ENCODE results near the gene TBC1D22B.
"Not testable (repeated sequence)": the region's sequence is repeated elsewhere in the genome, so short reads cannot be mapped to it uniquely, and the experiment has no call there.

Gene TBC1D22B

DNA sequence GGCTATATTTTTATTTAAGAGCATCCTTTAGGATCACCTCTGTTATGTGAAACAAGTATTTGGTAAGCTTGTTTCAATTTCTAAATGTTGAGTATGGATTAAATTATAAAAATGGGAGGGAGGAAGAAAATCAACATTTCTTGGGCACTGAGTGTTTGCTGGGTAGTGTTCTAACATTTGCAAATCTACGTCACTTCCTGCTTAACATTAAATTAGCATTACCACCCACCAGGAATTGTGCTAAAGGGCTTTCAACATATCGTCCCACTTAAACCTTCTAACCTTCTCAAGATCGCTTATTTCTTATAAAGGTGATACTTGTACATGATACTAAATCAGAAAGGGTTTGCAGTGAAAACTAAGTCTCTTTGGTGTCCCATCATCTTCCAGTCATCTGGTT lies 8.3 kb downstream of the TBC1D22B start:
- no peak overlapping the region for H3K4me3 ChIP-seq (ENCODE audit: low read depth, low read length)

DNA sequence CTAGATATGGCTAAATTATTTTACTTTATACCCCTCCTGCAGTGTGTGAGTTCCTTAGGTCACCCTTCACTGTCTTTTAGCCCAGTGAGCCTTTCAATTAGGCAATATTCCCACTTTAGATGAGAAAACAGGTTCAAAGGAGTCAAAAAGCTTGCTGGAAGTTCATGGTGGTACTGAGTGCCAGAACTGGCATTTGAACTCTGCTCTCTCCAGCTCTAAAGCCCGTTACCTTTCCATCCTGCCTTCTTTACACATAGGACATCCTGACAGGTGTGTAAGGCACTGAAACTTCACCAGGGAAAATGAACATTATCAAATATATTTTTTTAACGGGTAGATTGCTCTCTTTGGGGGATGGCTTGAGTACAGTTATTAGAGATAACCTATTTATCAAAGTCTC lies 11.5 kb downstream of the TBC1D22B start:
- H3K4me3 ChIP-seq (ENCODE audit: low read depth, low read length), result no peak overlapping the region

DNA sequence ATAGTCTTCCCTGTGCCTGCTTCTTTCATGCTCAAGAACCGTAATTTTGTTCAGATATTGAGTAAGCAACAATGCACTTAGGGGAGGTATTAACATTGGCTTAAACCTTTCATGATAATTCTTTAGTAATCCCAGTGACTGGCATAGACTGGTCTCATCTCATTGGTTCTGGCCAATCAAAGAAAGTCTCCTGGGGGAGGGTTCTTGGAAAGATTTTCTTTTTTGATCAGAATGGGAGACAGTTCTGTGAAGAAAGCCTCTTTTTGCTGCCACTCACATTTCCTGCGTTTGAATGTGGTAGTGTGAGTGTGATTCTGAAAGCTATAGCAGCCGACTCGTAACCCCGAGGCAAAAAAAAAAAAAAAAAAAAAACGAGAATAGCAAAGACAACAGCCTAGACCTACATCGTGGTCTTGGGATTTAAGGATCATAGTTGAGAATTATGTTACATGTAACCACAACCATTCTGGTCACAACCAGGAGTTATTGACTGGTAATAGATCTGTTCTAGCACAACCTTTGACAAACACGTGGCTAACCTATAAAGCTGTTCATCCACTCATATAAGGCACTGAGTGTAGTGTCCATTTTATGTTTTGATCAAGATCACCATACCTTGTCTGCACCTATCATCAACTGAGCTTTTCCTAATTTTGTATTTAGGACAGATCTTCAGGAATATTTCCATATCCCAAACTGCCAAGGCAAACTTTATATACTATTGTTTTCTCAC lies 15.4 kb downstream of the TBC1D22B start:
- no peak overlapping the region for H3K4me3 ChIP-seq (ENCODE audit: low read depth, low read length)

DNA sequence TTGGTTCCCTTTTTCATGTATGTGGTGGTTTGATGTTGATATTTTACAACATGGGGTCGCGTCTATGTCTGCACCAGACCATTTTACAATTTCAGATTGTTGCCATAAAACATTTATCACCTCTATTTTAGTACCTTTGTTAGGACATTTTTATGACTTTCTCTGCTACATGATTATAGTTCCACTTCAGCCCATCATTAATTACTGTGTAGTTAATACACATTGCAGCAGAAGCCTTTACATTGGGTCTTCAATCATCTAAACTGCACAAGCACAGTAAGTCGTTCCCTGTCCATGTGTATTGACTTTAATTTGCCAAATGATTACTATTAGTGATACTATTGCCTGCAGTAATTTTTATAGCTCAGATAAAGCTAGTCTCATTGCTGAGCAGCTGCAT lies 16.1 kb downstream of the TBC1D22B start:
- H3K4me3 ChIP-seq (ENCODE audit: low read depth, low read length), result no peak overlapping the region

DNA sequence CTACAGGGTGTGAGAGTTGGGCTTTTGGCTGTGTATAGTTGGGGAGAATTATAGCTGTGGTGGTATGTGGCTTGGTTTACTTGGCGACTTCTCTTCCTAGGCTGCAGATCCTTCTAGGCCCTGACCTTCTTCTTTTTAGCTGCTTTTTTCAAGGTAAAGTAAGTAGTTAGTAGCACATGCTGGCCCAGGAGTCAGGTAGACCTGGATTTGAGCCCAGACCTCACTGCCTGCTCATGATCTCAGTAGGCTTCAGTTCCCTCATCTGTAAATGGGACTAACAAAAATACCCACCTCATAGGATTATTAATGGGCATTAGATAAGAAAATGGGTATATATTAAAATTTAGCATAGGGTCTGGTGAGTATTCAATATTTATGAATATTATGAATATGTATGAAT lies 17.8 kb downstream of the TBC1D22B start:
- no peak overlapping the region for H3K4me3 ChIP-seq (ENCODE audit: low read depth, low read length)

DNA sequence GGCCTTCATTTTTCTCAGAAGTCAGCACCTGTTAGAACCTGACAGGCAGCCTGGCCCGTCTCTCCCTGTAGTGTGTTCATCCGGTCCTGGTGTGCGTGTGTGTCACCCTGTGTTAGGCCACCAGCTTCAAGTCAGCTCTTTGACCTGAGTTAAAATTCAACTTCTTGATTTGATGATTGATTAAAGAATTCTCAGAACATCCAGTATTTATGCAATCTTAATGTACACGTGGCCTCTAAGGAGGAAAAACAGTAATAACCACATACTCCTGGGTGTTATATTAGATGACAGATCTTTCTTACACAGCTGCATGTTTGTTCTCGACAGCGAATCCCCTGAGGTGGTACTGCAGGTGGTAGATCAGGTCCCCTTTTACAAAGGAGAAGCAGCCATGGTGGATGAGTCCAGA lies 19.4 kb downstream of the TBC1D22B start:
- H3K4me3 ChIP-seq (ENCODE audit: low read depth, low read length), result no peak overlapping the region

DNA sequence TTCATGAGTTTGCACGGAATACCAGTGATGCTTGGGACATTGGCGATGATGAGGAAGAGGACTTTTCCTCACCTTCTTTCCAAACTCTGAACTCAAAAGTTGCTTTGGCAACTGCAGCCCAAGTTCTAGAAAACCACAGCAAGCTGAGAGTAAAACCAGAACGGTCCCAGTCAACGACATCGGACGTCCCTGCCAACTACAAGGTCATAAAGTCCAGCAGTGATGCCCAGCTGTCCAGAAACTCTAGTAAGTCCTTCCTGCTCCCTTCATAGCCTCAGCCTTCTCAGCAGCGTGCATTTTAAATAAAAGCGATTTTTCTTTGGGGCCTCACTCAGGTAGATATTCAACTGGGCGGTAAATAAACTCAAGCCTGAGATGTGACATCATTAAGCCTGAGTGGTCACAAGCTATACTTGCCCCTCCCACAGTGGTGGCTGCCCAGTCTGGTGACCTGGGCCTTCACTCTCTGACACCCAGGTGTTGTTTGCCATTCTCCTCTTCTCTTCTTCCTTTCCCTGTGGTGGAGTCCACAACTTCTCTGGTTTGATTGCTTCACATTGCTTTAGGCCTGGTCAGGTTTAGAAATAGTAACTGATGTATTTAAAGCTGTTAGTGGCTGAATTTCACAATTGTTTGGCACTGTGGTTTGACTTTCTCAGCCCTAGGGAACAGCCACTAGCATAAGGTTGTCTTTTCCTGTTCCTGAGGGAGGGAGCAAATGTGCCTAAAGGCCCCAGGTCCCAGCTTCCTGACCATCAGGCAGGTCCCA lies 22.0 kb downstream of the TBC1D22B start:
- H3K4me3 ChIP-seq (ENCODE audit: low read depth, low read length), result no peak overlapping the region

DNA sequence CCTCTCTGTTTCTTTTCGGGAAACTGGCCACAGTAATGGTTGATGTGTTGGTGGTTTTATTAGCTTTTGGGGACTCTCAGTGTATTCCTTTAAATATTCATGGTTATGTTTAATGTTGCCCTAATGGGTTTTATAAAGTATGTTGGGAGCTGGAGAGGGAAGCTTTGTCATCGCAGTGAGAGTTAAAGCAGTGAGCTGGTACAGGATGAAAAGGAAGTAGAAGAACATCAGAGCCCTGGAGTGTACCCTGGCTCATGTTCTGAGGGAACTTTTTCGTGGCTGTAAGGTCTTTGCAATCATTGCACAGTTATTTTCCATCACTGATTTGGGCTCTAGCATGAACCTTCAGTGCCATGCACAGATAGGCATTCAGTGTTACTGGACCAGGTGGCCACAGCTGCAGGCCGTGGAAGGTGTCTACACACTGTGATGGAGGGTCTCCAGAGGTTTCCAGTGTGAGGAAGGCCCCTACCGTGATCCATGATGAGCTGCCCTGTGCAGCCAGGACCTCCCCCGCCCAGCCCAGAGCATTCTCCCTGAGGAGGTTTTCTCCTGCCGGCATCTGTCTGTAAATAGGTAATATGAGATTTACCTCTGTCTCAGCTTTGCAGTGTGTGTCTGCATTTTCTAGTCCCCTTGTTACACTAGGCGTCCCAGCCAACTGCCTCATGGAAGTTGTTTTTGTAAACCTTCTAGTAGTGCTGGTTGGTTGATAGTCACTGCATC lies 22.8 kb downstream of the TBC1D22B start:
- no peak overlapping the region for H3K4me3 ChIP-seq (ENCODE audit: low read depth, low read length)

DNA sequence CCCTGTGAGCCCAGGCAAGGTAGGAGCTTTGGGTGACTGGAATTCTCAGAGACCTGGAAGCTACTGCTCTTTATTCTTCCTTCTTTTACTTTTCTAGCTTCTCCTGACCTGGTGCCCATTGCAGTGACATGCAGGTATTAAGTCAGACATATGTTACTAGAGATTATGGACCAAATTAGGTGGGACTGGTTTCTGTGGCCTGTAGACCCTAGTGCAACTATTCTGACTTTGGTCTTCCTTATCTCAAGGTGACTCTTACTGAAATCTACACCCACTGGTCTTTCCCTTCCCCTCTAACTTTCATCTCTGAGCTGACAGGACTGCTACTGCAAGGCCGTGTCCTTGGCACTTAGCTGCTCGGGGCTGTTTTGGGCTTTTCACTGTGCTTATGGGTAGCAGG lies 24.8 kb downstream of the TBC1D22B start:
- no peak overlapping the region for H3K4me3 ChIP-seq (ENCODE audit: low read depth, low read length)

DNA sequence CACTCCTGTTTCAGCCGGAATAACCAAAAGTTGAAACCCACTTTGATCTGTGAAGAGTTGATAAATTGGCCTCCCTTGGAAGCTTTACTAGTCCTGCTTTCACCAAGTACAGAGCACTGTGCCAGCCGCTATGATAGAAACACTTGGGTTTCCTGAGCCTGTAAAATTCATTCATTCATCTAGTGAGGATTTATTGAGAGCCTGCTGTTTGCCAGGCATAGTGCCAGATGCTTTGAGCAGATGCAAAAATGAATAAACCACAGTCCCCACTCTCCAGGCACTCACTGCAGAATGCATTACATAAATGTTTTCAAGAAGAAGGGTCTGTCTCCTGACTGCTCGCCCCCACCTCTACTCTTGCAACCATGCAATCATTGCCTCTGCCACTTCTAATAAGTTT lies 25.7 kb downstream of the TBC1D22B start:
- H3K4me3 ChIP-seq (ENCODE audit: low read depth, low read length), result no peak overlapping the region

DNA sequence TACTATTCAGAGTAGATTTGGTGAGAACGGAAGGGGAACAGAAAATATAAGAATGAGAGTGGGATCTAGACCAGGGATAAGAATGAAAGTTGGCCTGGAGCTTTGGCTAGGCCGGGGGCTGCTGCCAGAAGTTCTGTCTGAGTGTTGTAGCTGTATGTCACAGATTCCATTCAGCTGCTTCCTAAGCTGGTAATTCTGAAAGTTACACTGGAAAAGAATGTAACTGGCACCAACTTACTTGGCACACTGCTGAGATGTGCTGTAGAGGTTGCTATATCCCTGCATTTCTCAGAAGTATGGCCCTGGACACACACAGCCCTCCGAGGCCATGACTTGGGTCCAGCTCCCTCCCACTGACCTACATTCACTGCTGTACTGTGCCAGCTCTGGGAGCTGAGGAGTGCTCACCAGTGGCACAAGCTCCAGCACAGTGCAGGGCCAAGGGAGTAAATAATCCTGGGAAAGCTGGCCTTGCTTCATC lies 26.1 kb downstream of the TBC1D22B start:
- H3K4me3 ChIP-seq (ENCODE audit: low read depth, low read length), result no peak overlapping the region

DNA sequence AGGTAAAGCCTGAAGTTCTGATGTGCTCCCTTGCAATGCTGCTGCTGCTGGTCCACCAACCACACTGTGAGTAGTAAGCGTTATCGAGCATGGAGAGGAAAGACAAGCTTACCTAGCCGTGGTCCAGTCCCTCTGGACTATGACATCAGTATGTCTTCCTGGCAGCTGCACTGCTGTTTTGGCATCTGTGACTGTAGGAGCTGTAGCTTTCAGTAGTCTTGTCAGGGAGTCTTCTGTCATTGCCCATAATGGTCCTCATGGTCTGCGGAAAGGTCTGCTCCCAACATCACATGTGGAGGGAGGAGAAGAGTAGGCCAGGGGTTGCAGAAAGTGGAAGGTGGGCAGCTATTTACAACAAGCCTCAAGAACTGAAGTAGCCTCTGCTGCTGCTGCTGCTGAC lies 27.2 kb downstream of the TBC1D22B start:
- H3K4me3 ChIP-seq (ENCODE audit: low read depth, low read length), result no peak overlapping the region

DNA sequence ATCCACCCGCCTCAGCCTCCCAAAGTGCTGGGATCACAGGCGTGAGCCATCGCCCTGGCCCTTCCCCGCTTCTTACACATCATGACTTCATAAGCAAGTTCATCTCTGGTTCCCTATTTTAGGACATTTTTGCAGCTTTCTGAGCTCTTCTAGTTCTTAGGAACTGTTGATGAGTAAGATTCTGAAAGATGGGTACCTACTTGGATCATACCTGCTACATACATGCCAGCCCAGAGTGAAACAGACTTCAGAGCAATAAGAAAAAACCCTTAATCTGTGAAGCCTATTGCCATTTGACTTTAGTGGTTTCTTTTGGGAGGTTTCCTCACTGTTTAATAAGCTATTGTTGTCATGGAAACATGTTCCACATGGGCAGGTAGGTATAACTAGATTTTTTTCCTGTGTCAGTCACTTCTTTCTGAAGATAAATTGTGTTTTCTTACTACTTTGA lies 28.3 kb downstream of the TBC1D22B start:
- no peak overlapping the region for H3K4me3 ChIP-seq (ENCODE audit: low read depth, low read length)

DNA sequence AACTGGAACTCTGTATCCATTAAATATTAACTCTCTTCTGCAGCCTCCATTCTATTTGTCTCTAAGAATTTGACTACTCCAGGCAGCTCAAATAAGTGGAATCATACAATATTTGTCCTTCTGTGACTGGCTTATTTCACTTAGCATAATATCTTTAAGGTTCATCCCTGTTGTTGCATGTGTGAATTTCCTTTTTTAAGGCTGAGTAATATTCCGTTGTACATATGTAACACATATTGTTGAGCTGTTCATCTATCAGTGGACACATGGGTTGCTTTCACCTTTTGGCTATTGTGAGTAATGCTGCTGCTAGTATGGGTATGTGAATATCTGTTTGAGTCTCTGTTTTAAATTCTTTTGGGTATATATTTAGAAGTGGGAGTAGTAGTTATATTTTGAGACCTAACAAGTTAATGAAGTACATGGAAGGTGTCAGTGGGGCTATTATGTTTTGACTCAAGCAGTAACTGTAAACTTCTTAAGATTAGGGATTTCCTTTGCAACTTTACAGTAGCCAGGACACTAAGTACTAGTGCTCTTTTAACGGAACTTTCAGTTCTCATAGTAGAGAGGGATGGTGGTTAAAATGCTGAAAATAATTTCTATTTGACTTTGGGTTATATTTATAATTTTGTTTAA lies 30.1 kb downstream of the TBC1D22B start:
- no peak overlapping the region for H3K4me3 ChIP-seq (ENCODE audit: low read depth, low read length)

DNA sequence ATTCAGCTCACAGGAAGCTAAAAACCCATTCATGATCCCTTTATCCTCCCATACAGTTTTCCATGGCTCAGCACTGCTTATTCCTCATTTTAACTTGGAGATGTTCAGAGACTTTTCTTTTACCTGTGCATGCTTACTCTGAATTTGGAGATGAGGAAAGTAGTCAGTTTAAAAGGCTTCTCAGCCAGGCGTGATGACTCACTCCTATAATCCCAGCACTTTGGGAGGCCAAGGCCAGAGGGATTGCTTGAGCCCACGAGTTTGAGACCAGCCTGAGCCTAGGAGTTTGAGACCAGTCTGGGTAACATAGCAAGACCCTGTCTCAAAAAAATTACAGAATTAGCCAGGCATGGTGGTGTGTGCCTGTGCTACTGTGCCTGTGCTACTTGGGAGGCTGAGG lies 30.7 kb downstream of the TBC1D22B start:
- no peak overlapping the region for H3K4me3 ChIP-seq (ENCODE audit: low read depth, low read length)

DNA sequence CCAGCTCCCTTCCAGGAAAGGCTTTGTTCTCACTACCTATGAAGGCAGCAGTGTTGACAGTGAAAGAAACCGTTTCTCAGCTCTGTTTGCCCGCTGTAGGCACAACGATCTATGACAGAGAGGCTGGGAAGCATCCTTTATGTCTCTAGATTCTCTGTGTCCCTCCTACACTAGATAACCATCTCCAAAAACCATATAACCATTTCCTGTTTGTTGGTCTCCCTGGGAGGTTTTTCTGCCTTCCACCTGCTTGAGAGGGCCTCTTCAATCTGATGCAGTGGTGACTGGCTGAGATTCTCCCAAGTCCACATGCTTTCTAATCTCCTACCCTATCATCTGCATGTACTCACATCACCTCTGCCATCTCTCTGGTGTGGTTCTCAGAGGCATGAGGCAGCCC lies 32.4 kb downstream of the TBC1D22B start:
- no peak overlapping the region for H3K4me3 ChIP-seq (ENCODE audit: low read depth, low read length)

DNA sequence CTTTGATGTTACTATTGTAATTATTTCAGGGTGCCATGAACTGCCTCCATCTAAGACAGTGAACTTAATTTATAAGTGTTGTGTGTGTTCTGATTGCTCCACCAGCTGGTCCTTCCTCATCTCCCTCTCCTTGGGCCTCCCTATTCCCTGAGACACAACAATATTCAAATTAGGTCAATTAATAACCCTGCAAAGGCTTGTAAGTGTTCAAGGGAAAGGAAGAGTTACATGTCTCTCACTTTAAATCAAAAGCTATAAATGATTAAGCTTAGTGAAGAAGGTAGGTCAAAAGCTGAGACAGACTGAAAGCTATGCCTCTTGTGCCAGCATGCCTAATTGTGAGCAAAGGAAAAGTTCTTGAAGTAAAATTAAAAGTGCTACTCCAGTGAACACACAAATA lies 35.9 kb downstream of the TBC1D22B start:
- H3K4me3 ChIP-seq (ENCODE audit: low read depth, low read length), result no peak overlapping the region

DNA sequence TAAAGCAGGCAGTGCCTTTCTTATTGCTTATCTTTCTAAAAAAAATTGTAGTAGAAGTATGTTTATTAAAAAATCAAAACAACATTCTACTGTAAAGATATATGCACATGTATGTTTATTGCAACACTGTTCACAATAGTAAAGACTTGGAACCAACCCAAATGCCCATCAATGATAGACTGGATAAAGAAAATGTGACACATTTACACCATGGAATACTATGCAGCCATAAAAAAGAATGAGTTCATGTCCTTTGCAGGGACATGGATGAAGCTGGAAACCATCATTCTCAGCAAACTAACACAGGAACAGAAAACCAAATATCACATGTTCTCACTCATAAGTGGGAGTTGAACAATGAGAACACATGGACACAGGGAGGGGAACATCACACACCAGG lies 40.1 kb downstream of the TBC1D22B start:
- not testable (repeated sequence) for H3K4me3 ChIP-seq (ENCODE audit: low read depth, low read length)

DNA sequence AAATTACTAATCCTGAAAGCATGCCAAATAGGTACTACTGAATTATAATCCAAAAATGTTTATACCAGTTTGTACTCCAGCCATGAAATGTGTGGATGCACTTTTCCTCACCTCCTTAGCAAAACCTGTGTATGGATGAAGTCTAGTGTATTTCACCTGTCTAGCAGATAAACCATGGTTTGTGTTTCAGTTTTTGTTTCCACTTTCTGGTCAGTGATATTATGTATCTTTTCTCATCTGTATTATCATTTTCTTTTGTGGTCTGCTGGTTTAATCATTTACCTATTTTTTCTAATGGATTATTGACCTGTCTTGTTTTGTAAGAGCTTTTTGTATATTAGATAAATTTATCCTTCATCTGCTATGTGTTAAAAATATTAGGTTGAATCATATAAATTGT lies 41.4 kb downstream of the TBC1D22B start:
- no peak overlapping the region for H3K4me3 ChIP-seq (ENCODE audit: low read depth, low read length)

DNA sequence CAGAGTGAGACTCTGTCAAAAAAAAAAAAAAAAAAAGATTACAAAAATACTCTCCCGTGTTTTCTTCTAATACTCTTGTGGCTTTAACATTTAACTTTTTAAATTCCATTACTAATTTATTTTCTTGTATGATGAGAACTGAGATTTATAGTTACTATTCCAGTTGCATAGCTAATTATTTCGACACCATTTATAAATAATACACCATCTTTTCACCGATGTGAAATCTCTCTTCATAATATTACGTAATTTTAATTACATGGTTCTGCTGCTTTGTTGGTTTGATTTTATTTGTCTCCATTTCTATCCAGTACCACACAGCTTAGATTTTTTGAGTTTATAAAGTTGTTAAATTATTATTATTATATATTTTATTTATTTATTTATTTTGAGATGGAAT lies 42.4 kb downstream of the TBC1D22B start:
- H3K4me3 ChIP-seq (ENCODE audit: low read depth, low read length), result no peak overlapping the region

DNA sequence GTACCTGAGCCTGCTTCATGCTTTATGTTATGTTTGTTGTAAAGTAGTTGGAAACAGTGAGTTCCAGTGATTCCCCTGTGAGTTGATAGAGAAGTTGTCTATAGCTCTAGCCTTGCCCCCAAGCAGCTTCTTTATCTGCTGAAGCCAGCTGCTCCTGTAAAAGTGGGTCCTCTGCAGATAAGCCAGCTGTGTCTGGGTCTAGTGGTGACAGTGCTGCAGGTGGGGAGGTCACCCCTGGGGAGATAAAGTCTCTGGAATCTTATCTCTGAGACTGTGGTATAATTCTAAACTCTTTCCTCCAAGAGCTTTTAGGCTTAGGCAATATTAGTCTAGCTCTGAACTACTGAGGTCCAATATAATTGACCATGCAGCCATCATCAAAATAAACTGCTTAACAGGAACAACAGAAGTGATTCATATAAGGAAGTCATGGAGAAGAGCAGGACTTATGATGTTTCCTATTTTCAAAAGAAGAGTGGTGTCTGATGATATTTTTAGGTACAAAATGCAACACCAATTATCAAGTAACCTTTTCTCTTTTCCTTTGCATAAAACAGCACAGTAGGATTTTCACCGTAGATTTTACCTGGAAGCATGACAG lies 44.6 kb downstream of the TBC1D22B start:
- H3K4me3 ChIP-seq (ENCODE audit: low read depth, low read length), result no peak overlapping the region
